ENCODE data around the gene GPR26.
"Not testable (repeated sequence)": the region's sequence is repeated elsewhere in the genome, so short reads cannot be mapped to it uniquely, and the experiment has no call there.

GPR26 gene

DNA sequence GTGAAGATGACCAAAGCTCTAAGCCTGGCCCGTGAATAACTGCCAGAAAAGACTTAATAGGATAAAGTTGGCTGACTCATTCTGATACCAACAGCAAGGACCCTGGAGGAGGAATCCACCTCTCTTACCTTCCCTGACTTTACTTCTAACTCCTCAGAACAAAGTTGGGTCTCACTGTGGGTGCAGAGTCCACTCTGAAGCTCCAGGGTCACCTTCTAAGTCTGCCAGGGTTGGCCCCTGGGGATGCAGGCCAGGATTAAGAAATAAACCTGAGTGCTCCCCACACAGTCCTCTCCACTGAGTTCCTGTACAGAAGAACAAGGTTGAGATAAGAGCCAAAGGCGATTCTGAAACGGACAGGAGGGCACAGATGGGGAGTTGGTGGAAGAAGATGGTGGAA lies 54.4 kb downstream of the GPR26 start:
- TF ChIP-seq, protein P1, sequence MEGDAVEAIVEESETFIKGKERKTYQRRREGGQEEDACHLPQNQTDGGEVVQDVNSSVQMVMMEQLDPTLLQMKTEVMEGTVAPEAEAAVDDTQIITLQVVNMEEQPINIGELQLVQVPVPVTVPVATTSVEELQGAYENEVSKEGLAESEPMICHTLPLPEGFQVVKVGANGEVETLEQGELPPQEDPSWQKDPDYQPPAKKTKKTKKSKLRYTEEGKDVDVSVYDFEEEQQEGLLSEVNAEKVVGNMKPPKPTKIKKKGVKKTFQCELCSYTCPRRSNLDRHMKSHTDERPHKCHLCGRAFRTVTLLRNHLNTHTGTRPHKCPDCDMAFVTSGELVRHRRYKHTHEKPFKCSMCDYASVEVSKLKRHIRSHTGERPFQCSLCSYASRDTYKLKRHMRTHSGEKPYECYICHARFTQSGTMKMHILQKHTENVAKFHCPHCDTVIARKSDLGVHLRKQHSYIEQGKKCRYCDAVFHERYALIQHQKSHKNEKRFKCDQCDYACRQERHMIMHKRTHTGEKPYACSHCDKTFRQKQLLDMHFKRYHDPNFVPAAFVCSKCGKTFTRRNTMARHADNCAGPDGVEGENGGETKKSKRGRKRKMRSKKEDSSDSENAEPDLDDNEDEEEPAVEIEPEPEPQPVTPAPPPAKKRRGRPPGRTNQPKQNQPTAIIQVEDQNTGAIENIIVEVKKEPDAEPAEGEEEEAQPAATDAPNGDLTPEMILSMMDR (IDR thresholded peaks at IDR 0.05): no peak
- TF ChIP-seq ZFX (IDR thresholded peaks at IDR 0.05; ENCODE audit: borderline replicate concordance): no peak
- H3K27ac ChIP-seq: no peak overlapping the region

DNA sequence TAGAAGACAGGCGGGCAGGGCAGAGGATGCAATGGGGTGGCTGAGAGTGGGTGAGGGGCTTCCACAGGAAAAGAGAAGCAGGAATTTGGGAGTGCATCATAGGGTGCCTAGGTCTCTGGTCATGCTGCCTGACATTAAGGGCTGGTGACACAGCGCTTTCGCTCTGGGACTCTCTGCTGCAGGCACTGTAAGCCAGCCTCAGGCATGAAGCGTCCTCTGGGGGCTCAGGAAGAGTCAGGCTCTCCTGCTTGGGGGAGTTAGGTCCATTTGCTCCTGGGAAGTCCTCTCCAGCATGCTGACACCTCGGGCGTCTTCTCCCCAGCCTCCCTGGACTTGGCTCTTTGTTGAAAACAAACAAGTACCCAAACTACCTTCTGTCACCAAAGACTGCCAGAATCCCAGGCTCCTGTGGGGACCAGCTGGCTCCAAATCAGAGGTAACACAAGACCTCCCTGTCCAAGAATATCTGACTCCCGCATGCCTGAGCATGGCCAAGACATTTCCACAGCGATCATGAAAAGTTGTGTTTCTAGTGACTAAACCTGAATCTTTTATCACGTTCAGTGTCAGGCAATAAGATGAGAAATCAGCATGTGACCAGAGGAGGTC lies 55.4 kb downstream of the GPR26 start:
- H3K27ac ChIP-seq: no peak overlapping the region

DNA sequence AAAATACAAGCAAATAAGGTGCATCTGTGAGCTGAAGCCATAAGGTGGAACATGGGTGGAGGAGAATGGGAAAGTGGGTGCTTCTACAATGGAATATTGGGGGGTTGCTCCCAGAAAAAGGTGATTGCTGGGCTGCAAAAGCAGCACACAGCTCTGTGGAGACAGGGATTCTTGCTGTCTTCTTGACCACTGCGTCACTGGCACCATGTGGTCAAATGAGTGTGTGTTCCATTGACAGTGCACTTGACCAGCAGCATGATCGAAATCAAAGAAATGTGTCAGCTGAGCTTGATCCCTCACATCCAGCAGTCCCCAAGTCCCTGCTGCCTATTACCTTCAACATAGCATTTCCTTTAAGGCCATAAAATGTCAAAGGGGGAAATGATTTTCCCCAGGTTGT lies 56.2 kb downstream of the GPR26 start:
- TF ChIP-seq, protein P1 (IDR thresholded peaks at IDR 0.05): no peak
- TF ChIP-seq ZFX (IDR thresholded peaks at IDR 0.05; ENCODE audit: borderline replicate concordance): no peak
- no peak overlapping the region for H3K27ac ChIP-seq

More for the DNA sequence above, 55.4 kb downstream of the GPR26 start:
- TF ChIP-seq ZFX (IDR thresholded peaks at IDR 0.05; ENCODE audit: borderline replicate concordance): no peak
- TF ChIP-seq, protein P1 (IDR thresholded peaks at IDR 0.05): no peak

DNA sequence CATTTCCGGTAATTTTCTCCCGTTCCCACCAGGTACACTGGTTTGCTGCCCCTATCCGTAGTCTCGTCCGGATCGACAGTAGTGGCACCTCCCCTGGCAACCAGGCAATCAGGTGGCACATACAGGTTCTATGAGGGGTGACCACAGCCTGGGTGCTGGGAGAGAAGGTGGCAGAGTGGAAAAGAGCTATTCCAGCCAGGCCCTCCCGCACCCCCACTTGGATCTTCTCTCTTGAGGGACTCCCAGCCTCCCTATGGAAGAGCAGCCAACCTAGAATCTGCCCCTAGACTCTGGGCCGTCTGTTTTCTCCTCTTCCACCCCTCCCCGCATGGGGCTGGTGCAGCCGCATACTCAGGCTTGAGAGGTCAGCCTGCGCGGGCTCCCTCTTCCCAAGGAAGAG lies 58.6 kb downstream of the GPR26 start:
- H3K27ac ChIP-seq: no peak overlapping the region
- no peak for TF ChIP-seq ZFX (IDR thresholded peaks at IDR 0.05; ENCODE audit: borderline replicate concordance)
- TF ChIP-seq, protein P1 (IDR thresholded peaks at IDR 0.05): no peak

DNA sequence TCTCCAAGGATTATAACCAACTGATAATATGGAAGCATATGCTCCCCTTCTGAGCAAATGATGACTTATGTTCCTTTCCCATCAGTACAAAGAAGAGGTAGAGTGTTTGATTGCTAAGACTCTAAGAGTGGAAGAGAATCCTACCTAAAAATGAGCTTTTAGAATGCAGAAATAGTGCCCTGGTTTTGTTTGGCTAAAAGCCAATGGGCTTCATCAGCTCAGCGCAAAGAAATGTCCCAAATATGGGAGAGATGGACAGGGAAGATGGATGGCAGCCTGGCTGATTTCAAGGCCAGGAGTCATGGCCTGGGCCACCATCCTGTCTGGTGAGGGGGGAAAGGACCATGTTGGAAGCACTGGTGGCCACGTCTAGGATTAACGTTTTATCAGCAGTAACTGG lies 60.2 kb downstream of the GPR26 start:
- no peak overlapping the region for H3K27ac ChIP-seq
- no peak for TF ChIP-seq ZFX (IDR thresholded peaks at IDR 0.05; ENCODE audit: borderline replicate concordance)
- TF ChIP-seq, protein P1 (IDR thresholded peaks at IDR 0.05): no peak

DNA sequence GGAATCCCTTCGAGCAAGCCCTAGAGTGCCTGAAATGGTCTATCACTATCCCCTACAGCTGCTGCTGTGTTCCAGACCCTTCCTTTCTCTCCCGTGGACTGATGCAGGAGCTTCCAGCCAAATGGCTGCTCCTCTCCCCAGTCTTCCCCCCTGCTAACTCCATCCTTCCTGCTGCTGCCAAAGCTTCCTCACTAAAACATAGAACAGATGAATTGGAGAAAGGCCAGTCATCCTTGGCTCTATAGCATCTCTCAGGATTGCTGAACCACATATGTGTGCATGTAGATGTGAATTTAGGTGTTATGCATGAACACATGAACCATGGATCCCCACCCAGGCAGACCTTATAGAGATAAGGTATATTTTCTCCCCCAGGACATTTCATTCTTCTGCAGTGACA lies 60.7 kb downstream of the GPR26 start:
- H3K27ac ChIP-seq: no peak overlapping the region
- TF ChIP-seq, protein P1 (IDR thresholded peaks at IDR 0.05): no peak
- TF ChIP-seq ZFX (IDR thresholded peaks at IDR 0.05; ENCODE audit: borderline replicate concordance): no peak

DNA sequence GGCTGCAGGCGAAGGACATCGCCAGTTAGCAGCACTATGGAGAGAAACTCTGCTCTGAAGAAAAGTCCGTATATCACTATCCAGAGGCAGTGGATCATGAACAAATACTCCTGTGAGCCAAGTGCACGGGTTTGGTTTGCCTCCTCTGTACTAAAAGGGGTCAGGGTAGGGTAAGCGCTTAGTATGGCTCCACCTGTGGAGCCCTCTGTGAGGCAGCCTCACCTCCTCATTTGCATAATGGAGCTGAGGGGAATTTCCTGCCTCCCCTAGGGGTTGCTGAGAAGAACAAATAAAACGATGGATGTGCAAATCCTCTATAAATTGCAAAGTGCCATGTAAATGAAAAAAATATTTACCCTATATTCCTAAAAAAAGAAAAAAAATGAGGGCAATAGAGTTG lies 63.4 kb downstream of the GPR26 start:
- H3K27ac ChIP-seq: no peak overlapping the region
- TF ChIP-seq, protein P1 (IDR thresholded peaks at IDR 0.05): no peak
- TF ChIP-seq ZFX (IDR thresholded peaks at IDR 0.05; ENCODE audit: borderline replicate concordance): no peak

DNA sequence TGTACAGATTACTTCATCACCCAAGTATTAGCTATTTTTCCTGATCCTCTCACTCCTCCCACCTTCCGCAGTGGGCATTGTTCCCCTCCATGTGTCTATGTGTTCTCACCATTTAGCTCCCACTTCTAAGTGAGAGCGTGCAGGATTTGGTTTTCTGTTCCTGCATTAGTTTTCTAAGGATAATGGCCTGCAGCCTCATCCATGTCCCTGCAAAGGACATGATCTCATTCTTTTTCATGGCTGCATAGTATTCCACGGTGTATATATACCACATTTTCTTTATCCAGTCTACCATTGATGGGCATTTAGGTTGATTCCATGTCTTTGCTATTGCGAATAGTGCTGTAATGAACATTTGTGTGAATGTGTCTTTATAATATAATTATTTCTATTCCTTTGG lies 70.8 kb downstream of the GPR26 start:
- not testable (repeated sequence) for H3K27ac ChIP-seq
